Fibroblast of lung (primary cell): Measurements from ENCODE around the gene TMEM132D.

ENCODE experiments used
- CTCF ChIP-seq, 2 donors: IDR thresholded peaks in 1 of 2; conservative IDR thresholded peaks in 1 of 2; 1 replicate in 1 of 2; 2 replicates in 1 of 2; pipeline ENCODE4 v1.5.1; 2011 to 2012; ENCODE audit warnings: low read length in 2 of 2, control low read depth in 1 of 2, inconsistent platforms in 1 of 2, low read depth in 1 of 2, mild to moderate bottlenecking in 1 of 2
- EZH2 ChIP-seq: IDR thresholded peaks from 2 replicates; pipeline ENCODE4 v1.5.1; 2012; ENCODE audit warnings: low read length, control low read depth, mild to moderate bottlenecking; ENCODE audit errors: missing control alignments

- TF ChIP-seq CTCF (conservative IDR thresholded peaks at IDR 0.05 in 1 of 2, IDR thresholded peaks at IDR 0.05 in 1 of 2; ENCODE audit: low read depth in 1 of 2, low read length in 2 of 2) (no peak), EZH2 (no peak)
Measured at GRCh38 chr12:129771238-129771637, 132.6 kb downstream of the TMEM132D start.
